ENCODE results near the gene SHC1.
A peak's percentile ranks its signal among the peaks of the same experiment; 100 is the strongest.

The SHC1 gene

GRCh38 chr1:155008015-155008941, 37.7 kb upstream of the SHC1 start:
- no peak for DNase-seq

GRCh38 chr1:155007251-155007828, 36.8 kb upstream of the SHC1 start:
- no peak for DNase-seq

- peak; percentile 66 for DNase-seq
Measured at GRCh38 chr1:155006601-155007101, 36.1 kb upstream of the SHC1 start.

GRCh38 chr1:155005076-155006011, 34.8 kb upstream of the SHC1 start:
- DNase-seq: peak; percentile 57

GRCh38 chr1:155004352-155005075, 34.0 kb upstream of the SHC1 start:
- DNase-seq: no peak

GRCh38 chr1:155003766-155004351, 33.3 kb upstream of the SHC1 start:
- no peak for DNase-seq

GRCh38 chr1:155003227-155003765, 32.7 kb upstream of the SHC1 start:
- no peak for DNase-seq

GRCh38 chr1:155002464-155003226, 32.1 kb upstream of the SHC1 start, which contains the start of gene ZBTB7B:
ZBTB7B (plus strand) TSS chr1:155002802; CDS start chr1:155014661, 11,859 bp downstream.
- no peak for DNase-seq

GRCh38 chr1:155001675-155002463, 31.3 kb upstream of the SHC1 start:
- peak; percentile 98 for DNase-seq

GRCh38 chr1:155001425-155001674, 30.8 kb upstream of the SHC1 start:
- no peak for DNase-seq

GRCh38 chr1:155000726-155001424, 30.3 kb upstream of the SHC1 start:
- peak; percentile 82 for DNase-seq

- no peak for DNase-seq
Measured at GRCh38 chr1:155000411-155000725, 29.8 kb upstream of the SHC1 start.

GRCh38 chr1:154999571-155000410, 29.2 kb upstream of the SHC1 start:
- peak; percentile 55 for DNase-seq

- peak; percentile 79 for DNase-seq
Measured at GRCh38 chr1:154998818-154999570, 28.4 kb upstream of the SHC1 start.

GRCh38 chr1:154998201-154998780, 27.7 kb upstream of the SHC1 start:
- DNase-seq: no peak

GRCh38 chr1:154996966-154997701, 26.6 kb upstream of the SHC1 start:
- DNase-seq: no peak

Data from CD4-positive, alpha-beta T cell treated with Interleukin-12 subunit alpha and Interleukin-12 subunit beta, for 1 hour (primary cell).